Measurements from ENCODE around the gene FCMR.

Gene FCMR

DNA sequence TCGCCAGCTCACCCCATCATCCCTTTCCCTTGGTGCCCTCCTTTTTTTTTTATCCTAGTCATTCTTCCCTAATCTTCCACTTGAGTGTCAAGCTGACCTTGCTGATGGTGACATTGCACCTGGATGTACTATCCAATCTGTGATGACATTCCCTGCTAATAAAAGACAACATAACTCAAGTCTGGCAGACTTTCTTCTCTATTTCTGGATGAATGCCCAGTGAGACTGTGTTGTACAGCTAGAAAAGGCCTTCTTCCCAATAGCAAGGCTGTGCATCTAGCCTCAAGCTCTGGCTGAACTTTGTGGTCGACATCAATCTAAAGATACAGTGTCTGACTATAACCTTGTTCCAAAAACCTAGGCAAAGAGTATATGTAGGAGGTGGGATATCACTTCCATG is 18.1 kb downstream of the FCMR start:
- DNase-seq: no peak

DNA sequence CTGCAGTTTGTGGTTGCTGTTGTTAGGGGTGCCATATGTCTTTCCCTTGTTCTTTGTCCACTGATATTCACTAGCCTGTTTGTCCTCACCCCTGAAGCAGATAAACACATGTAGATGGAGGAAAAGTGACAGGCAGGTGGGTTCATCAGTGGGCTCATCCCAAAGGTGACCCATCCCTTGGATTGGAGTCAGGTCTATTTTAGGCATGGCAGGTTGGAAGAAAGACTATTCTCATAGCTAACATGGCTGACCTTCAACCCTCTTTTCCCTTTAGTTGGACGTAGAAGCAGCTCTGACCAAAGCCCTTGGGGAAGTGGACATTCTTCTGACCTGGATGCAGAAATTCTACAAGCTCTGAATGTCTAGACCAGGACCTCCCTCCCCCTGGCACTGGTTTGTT is 19.0 kb downstream of the FCMR start:
- DNase-seq: no peak

DNA sequence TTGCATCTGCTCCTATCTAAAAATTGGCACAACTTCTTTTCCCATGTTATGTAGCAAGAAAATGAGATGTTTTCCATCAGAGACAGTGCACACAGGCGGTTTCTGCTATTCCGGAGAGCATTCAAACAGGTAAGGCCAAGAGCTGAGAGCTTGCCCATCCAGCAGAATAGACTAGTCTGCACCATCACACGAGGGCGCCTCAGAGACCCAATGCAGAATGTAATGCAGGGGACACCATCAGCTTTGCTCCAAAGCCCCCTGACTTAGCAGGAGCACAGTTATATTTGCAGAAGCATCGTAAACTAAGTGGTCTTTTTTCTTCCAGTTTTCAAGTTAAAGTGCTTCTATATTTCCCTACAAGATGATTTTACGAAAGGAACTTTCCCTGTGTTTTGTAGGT is 19.8 kb downstream of the FCMR start:
- DNase-seq: no peak

DNA sequence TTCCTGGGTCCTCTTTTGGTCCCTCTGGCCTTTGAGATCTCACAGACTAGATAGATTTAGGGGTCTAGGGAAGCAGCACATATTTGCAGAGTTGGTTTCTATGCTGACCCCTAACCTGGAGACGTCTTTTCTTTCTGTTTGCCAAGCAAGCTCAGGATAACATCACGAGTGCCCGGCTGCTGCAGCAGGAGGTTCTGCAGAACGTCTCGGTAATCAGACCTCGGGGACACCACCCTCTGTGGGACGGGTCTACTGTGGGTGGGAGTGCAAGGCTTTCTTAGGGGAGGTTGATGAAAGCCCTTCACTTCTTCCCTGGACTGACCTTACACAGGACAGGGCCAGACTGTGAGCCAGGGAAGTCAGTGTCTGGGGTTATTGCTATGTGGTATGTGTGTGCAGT is 21.6 kb downstream of the FCMR start:
- DNase-seq: no peak

DNA sequence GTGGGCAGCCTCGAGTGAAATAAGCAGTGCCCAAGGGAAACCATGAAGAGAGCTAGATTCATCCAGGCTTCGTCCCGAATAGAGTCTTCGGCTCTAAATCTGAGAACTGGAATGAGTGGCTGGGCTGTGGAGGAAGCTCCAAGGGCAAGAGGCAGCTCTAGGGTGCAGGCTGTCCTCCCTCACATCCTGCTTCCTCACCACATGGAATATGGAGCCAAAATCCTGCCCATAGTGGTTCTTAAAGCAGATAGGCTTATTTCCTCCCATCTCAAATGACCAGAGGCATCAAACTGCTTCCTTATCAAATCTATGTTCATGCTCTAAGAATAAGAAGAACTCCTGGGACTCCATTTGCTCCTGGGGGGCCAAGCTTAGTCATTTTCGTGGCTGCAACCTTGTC is 22.0 kb downstream of the FCMR start:
- no peak for DNase-seq

DNA sequence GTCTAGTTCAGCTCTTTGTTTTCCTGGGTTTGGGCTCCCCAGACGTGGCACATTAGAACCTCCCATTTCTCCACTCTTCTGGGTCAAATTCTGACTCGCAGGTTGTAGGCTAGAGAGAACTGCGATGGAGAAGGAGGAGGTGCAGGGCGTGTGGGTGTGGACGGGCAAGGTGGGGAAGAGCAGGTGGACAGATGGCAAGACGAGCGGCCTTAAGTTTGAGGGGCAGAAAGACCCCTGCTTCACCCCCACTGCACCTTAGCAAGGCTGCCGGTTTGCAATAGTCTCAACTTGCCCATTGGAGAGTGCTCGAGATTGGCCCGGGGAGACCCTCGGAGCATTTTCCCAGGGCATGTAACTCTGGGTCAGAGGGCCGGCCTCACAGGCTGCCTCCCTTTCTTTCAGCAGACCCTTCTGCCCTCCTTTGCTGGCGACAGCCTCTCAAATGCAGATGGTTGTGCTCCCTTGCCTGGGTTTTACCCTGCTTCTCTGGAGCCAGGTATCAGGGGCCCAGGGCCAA is 22.8 kb downstream of the FCMR start:
- no peak for DNase-seq

DNA sequence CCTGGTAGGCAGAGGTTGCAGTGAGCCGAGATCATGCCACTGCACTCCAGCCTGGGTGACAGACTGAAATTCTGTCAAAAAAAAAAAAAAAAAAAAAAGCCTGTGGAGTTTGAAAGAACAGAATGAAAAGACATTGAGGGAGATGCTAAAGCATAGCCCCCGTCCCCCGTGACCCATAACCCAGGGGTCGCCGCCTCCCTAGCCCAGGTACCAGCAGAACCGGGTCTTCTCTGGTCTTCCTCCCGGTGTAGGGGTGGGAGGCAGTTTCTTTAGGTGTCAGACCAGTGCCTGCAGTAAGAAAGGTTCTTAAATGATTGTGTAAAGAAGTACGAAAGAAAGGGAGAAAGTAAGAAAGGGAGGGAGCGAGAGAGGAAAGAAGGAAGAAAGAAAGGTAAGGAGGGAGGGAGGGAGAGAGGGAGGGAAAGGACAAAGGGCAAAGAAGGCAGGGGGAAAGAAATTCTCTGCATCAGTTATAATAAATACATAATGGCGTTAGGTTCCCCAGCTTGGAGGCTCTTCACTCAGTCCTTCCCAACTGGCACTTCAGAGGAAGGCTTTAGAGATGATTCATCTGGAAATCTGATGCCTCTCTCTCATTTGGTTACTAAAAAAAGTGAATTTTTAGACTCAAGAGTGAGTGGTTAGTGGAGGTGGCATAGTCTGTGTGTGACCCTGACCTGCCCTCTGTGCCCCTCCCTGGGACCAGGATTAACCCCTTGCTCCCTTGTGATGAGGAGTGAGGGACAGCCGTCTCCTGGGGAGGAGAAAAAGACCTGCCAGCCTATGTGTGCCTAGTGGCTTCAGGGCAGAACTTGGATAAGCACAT is 23.4 kb downstream of the FCMR start:
- DNase-seq: no peak

DNA sequence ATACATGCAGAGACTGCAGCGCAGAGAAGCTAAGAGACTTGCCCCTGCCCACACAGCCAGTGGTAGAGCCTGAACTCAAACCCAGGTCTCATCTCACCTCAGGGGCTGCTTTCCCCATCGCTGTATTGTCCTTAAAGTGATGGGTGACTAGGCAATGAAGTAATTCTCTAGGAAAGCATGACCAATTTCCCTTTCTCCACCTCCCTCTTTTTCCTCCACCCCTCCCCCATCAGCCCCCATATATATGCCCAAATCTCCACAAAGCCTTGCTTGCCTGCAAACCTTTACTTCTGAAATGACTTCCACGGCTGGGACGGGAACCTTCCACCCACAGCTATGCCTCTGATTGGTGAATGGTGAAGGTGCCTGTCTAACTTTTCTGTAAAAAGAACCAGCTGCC is 24.6 kb downstream of the FCMR start, which contains the start of gene IL24:
Gene IL24, plus strand, starts transcription at position 269 of the 400 bp plus-strand sequence. CDS start 390 bp downstream, outside the sequence.
- no peak for DNase-seq

DNA sequence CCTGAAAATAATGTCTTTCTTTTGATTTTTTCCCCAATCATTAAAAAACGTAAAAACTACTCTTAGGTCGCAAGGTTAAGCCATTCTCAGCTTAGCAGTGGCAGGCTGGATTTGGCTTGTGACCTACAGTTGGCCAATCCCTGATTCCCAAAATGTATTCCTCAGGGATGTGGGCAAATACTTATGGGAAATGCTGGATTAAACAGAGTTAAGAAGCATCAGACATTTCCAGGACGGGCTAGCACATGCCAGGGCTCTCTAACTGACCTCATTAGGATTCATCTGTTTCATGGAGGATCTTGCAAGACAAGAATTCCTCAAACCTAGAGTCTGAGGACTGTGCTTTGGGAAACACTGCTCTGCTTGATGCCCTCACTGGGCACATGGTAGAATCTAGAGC is 25.5 kb downstream of the FCMR start:
- DNase-seq: no peak

DNA sequence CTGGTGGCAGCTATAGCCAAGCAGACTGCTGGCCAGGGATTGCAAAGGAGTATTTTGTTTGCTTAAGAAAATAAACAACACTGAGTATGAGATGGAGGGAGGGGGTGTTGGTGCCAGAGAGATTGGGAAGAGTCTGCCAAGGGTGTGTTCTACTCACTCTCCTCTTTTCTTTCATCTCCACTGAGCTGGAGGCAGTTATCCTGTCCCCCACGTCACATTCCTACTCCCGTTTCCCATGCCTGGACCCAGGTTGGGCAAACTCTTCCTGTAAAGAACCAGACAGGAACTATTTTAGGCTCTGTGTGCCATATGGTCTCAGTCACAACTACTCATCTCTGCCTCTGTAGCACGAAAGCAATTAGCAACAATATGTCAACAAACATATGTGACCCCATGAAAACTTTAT is 25.9 kb downstream of the FCMR start:
- no peak for DNase-seq

DNA sequence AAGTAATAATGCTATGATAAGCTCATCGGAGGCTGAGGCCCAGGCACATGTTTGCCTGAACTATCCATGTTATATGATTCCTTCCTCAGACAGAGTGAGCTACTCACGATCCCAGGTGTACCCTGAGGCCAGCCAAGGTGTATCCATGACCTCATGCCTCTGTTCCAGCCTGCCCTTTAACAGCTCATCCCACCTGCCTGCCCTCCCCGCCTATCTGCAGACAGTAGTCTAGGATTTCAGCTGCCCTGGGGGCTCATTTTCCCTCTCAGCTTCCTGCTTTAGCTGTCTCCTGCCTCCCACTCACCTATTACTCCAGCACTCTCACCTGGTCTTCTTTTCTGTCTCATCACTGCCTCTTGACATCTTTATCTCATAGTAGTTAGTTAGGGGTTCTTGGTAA is 26.4 kb downstream of the FCMR start:
- DNase-seq: no peak

DNA sequence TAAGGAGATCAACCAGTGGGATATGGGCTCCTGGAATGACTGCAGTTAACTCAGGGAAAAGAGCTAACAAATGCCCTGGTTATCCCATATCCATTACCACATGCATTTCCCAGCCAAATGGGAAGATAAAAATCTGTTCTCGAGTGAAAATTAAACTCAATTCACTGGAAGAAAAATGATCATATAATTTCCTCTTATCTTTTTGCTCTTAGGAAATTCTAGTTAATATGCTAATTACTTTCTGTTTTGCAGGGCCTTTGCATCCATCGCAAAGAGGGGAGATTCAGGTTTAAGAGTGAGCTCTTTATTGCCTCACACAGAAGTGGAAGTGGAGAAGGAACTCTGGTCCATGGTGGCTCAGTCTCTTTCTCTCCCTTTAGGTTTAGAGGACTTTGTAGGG is 28.4 kb downstream of the FCMR start:
- DNase-seq: no peak

DNA sequence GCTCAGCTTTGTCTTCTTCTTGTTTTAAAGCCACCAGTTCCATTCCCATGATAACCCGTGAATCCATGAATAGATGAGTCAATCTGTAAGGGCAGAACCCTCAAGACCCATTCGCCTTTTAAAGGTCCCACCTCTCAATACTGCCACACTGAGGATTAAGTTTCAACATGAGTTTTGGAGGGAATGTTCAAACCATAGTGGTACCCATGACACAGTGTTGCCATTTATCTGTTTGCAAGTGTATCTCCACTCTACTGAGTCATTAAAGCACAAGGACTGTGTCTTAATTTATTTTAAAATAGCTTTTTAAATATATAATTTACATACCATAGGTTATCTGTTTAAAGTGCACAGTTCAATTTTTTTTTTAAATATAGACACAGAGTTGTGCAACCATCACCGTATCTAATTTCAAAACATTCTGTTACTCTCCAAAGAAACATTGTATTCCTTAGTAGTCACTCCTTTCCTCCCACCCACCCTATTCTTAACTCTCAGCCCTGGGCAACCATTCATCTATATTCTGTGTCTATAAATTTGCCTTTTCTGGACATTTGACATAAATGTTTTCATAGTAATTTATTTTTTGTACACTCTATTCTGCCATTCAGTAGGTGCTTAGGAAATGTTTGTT is 29.3 kb downstream of the FCMR start:
- no peak for DNase-seq

DNA sequence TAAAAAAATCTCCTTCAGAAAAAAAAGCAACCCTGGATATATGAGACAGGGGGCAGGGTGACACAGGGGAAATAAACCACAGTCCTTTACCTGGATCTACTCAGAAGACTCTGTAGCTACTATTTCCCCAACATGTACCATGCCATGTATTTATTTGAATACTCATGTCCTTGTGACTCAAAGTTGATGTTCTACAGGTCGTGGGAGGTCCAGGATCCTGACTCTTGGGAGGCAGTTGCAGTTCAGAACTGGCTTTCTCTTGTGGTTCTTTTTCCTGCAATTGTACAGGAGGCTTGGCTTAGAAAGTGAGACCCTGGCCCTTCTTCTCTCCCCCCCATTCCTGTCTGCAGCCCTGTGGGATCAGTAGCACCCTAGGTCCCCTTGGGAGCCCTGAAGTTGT is 30.3 kb downstream of the FCMR start:
- DNase-seq: no peak

DNA sequence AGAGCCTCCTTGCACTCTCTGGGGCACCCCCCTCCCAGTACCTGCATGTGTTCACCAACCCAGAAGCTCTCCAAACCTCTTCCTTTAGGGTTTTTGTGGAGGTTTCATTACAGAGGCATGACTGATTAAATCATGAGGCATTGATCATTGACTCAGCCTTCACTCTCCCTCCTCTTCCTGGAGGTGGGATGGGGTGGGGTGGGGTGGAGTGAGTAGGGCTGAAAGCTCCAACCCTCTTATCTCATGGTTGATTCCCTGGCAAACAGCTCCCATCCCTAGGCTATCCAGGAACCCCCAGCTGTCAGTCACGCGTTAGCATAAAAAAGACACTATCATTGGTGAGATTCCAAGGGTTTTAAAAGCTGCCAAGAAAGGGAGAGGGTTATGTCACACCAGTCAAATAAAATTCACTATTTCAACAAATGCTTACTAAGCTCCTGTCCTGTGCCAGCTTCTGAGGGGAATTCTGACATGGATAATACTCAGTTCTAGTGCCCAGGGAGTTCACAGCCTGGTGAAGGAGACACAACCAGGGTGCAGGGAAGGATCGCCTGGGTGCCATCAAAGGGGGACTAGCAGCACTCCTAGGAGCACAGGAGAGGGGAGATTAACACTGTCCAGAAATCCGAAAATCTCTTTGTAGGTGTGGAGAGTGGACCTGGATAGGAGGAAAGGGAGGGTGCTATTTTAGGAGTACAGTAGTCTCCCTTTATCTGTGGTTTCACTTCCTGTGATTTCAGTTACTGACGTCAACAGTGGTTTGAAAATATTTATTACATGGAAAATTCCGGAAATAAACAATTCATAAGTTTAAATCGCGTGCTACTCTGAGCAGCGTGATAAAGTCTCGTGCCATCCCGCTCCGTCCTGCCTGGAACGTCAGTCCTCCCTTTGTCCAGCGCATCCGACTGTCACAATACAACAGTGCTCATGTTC is 31.3 kb downstream of the FCMR start:
- DNase-seq: no peak

DNA sequence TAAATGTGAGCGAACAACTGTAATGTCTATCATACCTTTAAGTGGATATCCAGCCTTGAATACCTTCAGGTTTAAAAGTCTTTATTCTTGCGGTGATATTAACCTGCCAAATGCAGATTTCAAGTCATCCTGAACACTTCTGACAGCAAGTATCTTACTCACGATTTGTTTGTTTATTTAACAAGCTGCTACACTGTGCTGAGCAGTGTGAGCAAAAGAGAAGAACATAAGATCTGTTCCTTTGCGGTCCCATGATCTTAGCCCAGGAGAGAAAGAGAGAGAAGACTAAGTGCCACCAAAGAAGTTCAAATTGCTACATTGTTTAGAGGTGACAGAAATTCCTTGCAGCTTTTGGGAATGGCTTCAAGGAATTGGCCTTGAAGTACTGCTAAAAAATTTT is 34.0 kb downstream of the FCMR start:
- no peak for DNase-seq

DNA sequence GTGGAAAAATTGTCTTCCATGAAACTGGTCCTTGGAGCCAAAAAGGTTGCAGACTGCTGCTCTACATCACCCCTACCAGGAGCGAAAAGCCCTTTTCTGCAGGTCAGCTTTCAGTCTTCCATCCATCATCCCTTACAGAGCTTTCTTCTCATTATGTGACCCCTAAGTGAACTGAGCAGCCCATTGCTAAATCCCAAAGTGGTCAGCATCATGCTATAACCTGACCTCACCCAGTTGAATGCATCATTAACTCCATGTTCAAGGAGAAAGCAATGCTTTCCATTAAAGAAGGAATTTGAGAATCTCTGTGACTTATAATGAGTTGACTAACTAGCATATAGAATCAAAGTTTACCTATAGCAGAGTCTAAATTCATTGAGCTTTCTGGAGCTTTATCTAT is 34.9 kb downstream of the FCMR start:
- no peak for DNase-seq

DNA sequence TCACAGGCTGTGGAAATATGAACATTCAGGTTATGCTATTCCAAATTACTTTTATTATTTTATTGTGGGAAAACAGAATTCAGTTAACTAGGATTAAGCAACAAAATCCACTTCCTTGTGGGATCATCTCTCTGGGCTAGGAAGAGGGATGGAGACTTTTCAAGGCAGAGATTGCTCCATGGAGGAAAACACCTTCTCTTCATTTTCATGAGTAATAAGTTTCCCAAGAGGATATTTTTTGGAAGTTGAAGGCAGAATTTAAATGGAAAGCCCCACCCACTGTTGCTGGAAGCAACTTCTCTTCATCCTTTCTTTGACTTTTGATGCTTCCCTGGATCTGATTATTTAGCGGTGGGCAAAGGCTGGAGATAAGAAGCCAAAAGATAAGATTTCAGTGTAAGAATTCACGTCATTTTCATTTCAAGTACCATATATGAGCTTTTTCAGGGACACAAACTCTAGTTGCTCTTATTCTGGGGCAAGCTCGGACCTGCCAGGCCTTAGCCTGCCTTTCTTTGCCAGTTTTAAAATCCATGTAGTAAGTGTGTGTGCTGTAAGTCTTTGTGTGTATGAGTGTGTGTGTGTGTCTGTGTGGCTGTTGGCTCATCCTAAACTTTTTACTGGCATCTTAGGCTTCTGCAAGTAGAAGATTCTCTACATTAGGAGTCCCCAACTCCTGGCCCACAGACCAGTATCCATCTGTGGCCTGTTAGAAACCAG is 36.2 kb downstream of the FCMR start:
- DNase-seq: no peak

DNA sequence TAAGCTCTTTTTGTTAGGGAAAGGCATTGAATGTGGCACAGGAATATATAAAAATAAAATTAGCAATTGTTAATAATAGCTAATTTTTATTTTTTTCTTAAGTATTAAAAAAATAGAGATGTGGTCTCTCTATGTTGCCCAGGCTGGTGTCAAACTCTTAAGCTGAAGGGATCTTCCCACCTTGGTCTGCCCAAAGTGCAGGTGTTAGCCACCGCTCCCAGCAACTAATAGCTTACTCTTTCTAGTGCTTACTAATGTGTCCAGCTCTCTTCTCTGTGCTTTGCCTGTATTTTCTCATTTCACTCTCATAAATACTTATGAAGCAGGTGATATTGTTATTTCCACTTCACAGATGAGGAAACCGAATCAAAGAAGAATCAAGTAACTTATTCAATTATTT is 37.9 kb downstream of the FCMR start:
- no peak for DNase-seq

DNA sequence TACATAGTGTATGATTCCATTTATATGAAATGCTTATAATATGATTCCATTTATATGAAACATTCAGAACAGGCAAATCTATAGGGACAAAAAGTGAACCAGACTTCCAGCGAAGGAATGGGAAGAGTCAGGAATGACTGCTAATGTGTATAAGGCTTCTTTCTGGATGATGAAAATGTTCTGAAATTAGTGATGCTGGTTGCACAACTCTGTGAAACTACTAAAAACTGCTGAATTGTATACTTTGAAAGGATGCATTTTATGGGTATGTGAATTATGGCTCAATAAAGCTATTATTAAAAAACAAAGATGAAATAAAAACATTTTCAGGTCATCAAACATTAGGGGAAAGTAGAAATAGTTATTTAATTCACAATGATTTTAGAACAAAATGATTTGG is 38.6 kb downstream of the FCMR start:
- DNase-seq: no peak

DNA sequence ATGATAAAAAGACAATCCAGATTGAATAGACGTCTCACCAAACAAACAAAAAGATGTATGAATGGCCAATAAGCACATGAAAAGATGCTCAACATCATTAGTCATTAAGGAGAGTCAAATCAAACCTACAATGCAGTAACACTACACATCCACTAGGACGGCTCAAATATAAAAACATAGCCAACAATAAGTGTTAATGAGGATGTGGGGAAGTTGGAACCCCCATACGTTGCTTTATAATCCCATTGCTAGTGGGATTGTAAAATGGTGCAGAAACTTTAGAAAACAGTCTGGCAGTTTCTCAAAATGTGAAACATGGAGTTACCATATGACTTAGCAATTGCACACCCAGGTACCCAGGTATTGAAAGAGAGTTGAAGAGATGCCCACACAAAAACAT is 39.2 kb downstream of the FCMR start:
- no peak for DNase-seq
